Measurements from ENCODE around the gene ZFX. TPM values are rescaled to one million over a fixed set of nuclear protein-coding genes. Genes with fewer than 3 reads are reported as not detected.

Gene ZFX
- total RNA-seq = 30.3 and 45.2 TPM in 2 replicates

DNA sequence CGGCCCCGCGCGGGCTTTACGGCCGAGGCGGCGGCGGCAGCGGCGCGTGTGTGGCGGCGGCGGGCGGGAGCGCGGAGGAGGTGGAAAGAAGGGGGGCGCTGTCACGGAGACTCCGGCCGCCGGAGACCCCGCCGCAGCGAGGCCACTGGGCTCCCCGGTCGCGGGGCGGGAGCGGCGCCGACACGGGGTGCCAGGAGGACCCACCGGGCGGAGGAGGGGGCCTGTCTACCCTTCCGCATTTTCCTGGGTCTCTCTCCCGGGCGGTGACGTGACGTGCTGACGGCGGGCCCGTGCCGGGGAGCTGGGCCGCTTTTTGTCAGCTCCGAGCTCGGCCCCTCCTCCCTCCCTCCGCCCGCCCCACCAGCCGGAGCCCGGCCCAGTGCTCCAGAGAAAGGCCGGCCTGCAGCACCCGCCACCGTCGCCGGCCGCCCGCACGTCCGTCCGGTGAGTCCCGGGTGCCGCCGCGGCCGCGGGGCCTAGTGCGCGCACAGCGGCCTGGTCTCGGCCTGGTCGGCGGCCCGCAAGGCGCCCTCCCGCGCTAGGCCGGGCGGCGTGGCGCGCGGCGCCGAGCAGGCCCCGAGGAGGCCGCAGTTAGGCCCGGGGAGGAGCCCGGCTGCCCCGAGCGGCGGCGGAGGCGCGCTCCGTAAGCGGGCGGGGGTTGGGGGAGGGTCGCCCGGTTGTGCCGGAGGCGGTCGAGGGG lies at the start of gene ZFX:
Gene ZFX (plus strand): TSS at position 379 of the 700 bp plus-strand sequence. CDS start 23,014 bp downstream, outside the sequence.

Other genes with a start within 250 kb of the ZFX start
- 17.3 and 18.6 TPM in 2 replicates for gene APOO, start 241.8 kb upstream of the ZFX start, total RNA-seq
- gene CXorf58, start 241.7 kb upstream of the ZFX start, total RNA-seq = not detected in 2 replicates
- gene KLHL15, start 122.5 kb upstream of the ZFX start, total RNA-seq = 4.0 and 5.3 TPM in 2 replicates
- 209 and 243 TPM in 2 replicates for gene EIF2S3, start 94.8 kb upstream of the ZFX start, total RNA-seq
- gene SUPT20HL2, start 164.3 kb downstream of the ZFX start, total RNA-seq = not detected in 2 replicates
- gene SUPT20HL1, start 210.9 kb downstream of the ZFX start, total RNA-seq = not detected in 2 replicates

Measured in myometrial cell (primary cell).